SW480 (cell line): Measurements from ENCODE around the gene BMP8A.
"Not testable (repeated sequence)": the region's sequence is repeated elsewhere in the genome, so short reads cannot be mapped to it uniquely, and the experiment has no call there.

Source experiments
- DNase-seq: peaks from one replicate; pipeline ENCODE4 v3.0.0-alpha.2; 2016; ENCODE audit warnings: low spot score

BMP8A gene

GRCh38 chr1:39483276-39483675 is 8.2 kb upstream of the BMP8A start:
- no peak for DNase-seq

- DNase-seq: no peak
Observed at GRCh38 chr1:39484564-39484963, 6.9 kb upstream of the BMP8A start.

GRCh38 chr1:39485046-39485803 is 6.2 kb upstream of the BMP8A start:
- DNase-seq: no peak

GRCh38 chr1:39488012-39488545 is 3.4 kb upstream of the BMP8A start:
- no peak for DNase-seq

- no peak for DNase-seq
Observed at GRCh38 chr1:39488793-39489566, 2.5 kb upstream of the BMP8A start.

GRCh38 chr1:39489567-39490239 is 1.7 kb upstream of the BMP8A start:
- DNase-seq: no peak

GRCh38 chr1:39490596-39491145 is 765 bp upstream of the BMP8A start:
- DNase-seq: peak; percentile 21

GRCh38 chr1:39492118-39493042 is 944 bp downstream of the BMP8A start:
- DNase-seq: not testable (repeated sequence)

- DNase-seq: not testable (repeated sequence)
Observed at GRCh38 chr1:39493043-39493810, 1.8 kb downstream of the BMP8A start.

- no peak for DNase-seq
Observed at GRCh38 chr1:39494671-39495410, 3.4 kb downstream of the BMP8A start.

GRCh38 chr1:39496520-39496919 is 5.1 kb downstream of the BMP8A start:
- DNase-seq: not testable (repeated sequence)

GRCh38 chr1:39497585-39497984 is 6.1 kb downstream of the BMP8A start:
- no peak for DNase-seq

GRCh38 chr1:39498096-39498710 is 6.8 kb downstream of the BMP8A start:
- DNase-seq: not testable (repeated sequence)

- DNase-seq: not testable (repeated sequence)
Observed at GRCh38 chr1:39498821-39499220, 7.4 kb downstream of the BMP8A start.

GRCh38 chr1:39499668-39500067 is 8.2 kb downstream of the BMP8A start:
- no peak for DNase-seq

GRCh38 chr1:39500862-39501389 is 9.5 kb downstream of the BMP8A start:
- DNase-seq: no peak

GRCh38 chr1:39501666-39502065 is 10.2 kb downstream of the BMP8A start:
- no peak for DNase-seq

- not testable (repeated sequence) for DNase-seq
Observed at GRCh38 chr1:39504436-39504835, 13.0 kb downstream of the BMP8A start.

- DNase-seq: no peak
Observed at GRCh38 chr1:39505289-39505688, 13.9 kb downstream of the BMP8A start.
